Ascending aorta (tissue), 2 donors: ENCODE data around the gene TRIOBP. TPM values are rescaled to one million over a fixed set of nuclear protein-coding genes. Genes with fewer than 3 reads are reported as not detected.

ENCODE experiments used
- DNase-seq, 2 donors: peaks; one replicate each; pipeline ENCODE4 v3.0.0-alpha.2; 2019; ENCODE audit warnings: low spot score in 2 of 2
- H3K27ac ChIP-seq, 2 donors: fragments of 200-600 bp; sonication (generic); one replicate each; pipeline ENCODE4 v1.5.1; 2016 to 2017; ENCODE audit warnings: mild to moderate bottlenecking in 1 of 2
- H3K27me3 ChIP-seq: fragments of 200-600 bp; sonication (generic); one replicate; pipeline ENCODE4 v1.5.1; 2017
- H3K36me3 ChIP-seq, 2 donors: fragments of 200-600 bp; sonication (generic); one replicate each; pipeline ENCODE4 v1.5.1; 2016
- H3K4me1 ChIP-seq, 2 donors: fragments of 200-600 bp; sonication (generic); one replicate each; pipeline ENCODE4 v1.5.1; 2016 to 2017; ENCODE audit warnings: mild to moderate bottlenecking in 1 of 2
- H3K4me3 ChIP-seq, 2 donors: fragments of 200-600 bp; sonication (generic); one replicate each; pipeline ENCODE4 v1.5.1; 2016 to 2017; ENCODE audit warnings: mild to moderate bottlenecking in 1 of 2
- H3K9me3 ChIP-seq, 2 donors: fragments of 200-600 bp; sonication (generic); one replicate each; pipeline ENCODE4 v1.5.1; 2016
- intact Hi-C: fragments of 100-400 bp; cut with DNase I; formaldehyde crosslinking; loops from one replicate; pipeline ENCODE4 v1.15.1; 2023
- total RNA-seq: library from RNA; depleted of rRNA; stranded (reverse); fragments of >200 nt; gene quantifications from one replicate; pipeline ENCODE4 v1.1.0, GENCODE V29; 2016
- TF ChIP-seq, protein P1 (sequence below), 3 experiments: fragments of 200-600 bp in 2 of 3; fragments of 450-650 bp in 1 of 3; sonication (generic) in 2 of 3; IDR thresholded peaks; one replicate each; pipeline ENCODE4 v1.5.1; 2016 to 2019; ENCODE audit warnings: antibody characterized with exemption in 3 of 3, mild to moderate bottlenecking in 1 of 3, moderate library complexity in 1 of 3

The TRIOBP gene
- total RNA-seq, 1 donor from 2014 or later: 253 TPM

- peaks cover 9 to 22% of the 10 kb centered on the region in 2 donors for H3K4me1 ChIP-seq
- intact Hi-C loops: no loop called here
Measured at GRCh38 chr22:37803639-37804351, 106.9 kb downstream of the TRIOBP start.

GRCh38 chr22:37804352-37804880 is 107.6 kb downstream of the TRIOBP start:
- Histone ChIP-seq H3K27me3 (no peaks in the 10 kb centered on the region), H3K9me3 (no peaks in the 10 kb centered on the region), H3K4me1 (peaks cover 9 to 23% of the 10 kb centered on the region in 2 donors), H3K4me3 (peak overlapping the region; percentile 67 to 72), H3K36me3 (no peaks in the 10 kb centered on the region), H3K27ac (peak overlapping the region; percentile 83 to 89)
- DNase-seq: no peak
- TF ChIP-seq, protein P1, sequence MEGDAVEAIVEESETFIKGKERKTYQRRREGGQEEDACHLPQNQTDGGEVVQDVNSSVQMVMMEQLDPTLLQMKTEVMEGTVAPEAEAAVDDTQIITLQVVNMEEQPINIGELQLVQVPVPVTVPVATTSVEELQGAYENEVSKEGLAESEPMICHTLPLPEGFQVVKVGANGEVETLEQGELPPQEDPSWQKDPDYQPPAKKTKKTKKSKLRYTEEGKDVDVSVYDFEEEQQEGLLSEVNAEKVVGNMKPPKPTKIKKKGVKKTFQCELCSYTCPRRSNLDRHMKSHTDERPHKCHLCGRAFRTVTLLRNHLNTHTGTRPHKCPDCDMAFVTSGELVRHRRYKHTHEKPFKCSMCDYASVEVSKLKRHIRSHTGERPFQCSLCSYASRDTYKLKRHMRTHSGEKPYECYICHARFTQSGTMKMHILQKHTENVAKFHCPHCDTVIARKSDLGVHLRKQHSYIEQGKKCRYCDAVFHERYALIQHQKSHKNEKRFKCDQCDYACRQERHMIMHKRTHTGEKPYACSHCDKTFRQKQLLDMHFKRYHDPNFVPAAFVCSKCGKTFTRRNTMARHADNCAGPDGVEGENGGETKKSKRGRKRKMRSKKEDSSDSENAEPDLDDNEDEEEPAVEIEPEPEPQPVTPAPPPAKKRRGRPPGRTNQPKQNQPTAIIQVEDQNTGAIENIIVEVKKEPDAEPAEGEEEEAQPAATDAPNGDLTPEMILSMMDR (IDR thresholded peaks at IDR 0.05): no peak
- intact Hi-C loops: no loop called here

More at GRCh38 chr22:37803639-37804351, 106.9 kb downstream of the TRIOBP start:
- Histone ChIP-seq H3K36me3 (no peaks in the 10 kb centered on the region), H3K27ac (no peak overlapping the region), H3K27me3 (no peaks in the 10 kb centered on the region), H3K9me3 (no peaks in the 10 kb centered on the region), H3K4me3 (peak overlapping the region in 1 of 2 donors; percentile 72)
- TF ChIP-seq, protein P1 (IDR thresholded peaks at IDR 0.05): no peak
- no peak for DNase-seq

- H3K9me3 ChIP-seq: no peaks in the 10 kb centered on the region
- intact Hi-C loops: no loop called here
- H3K4me1 ChIP-seq: peaks cover 9 to 23% of the 10 kb centered on the region in 2 donors
- H3K36me3 ChIP-seq: no peaks in the 10 kb centered on the region
- H3K27me3 ChIP-seq: no peaks in the 10 kb centered on the region
- TF ChIP-seq, protein P1 (IDR thresholded peaks at IDR 0.05): no peak
- H3K27ac ChIP-seq: peak overlapping the region; percentile 83 to 89
- peak; percentile 47 to 93 for DNase-seq
- peak overlapping the region; percentile 67 to 72 for H3K4me3 ChIP-seq
Measured at GRCh38 chr22:37804881-37805809, 108.3 kb downstream of the TRIOBP start.

DNA sequence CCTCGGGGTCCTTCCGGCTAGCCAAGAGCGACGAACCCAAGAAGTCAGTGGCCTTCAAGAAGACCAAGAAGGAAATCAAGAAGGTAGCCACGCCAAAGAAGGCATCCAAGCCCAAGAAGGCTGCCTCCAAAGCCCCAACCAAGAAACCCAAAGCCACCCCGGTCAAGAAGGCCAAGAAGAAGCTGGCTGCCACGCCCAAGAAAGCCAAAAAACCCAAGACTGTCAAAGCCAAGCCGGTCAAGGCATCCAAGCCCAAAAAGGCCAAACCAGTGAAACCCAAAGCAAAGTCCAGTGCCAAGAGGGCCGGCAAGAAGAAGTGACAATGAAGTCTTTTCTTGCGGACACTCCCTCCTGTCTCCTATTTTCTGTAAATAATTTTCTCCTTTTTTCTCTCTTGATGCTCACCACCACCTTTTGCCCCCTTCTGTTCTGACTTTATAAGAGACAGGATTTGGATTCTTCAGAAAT is 109.0 kb downstream of the TRIOBP start:
- TF ChIP-seq, protein P1 (IDR thresholded peaks at IDR 0.05): no peak
- no peaks in the 10 kb centered on the region for H3K27me3 ChIP-seq
- H3K27ac ChIP-seq: peak overlapping the region; percentile 83 to 89
- H3K9me3 ChIP-seq: no peaks in the 10 kb centered on the region
- H3K36me3 ChIP-seq: no peaks in the 10 kb centered on the region
- no peak for DNase-seq
- H3K4me3 ChIP-seq: peak overlapping the region; percentile 67 to 72
- intact Hi-C loops: loop anchor here (2.0 kb wide), 2 partner anchors 39 to 949 kb away; partner anchors contain the start of genes ANKRD54 and SUN2
- peaks cover 9 to 23% of the 10 kb centered on the region in 2 donors for H3K4me1 ChIP-seq
